C4-2B (cell line): ENCODE measurements around the gene DUSP16.

Experiments used
- H3K27ac ChIP-seq: fragments of 450-650 bp; 2 replicates; pipeline ENCODE4 v1.5.1; 2017
- ZFX ChIP-seq: fragments of 450-650 bp; IDR thresholded peaks from 2 replicates; pipeline ENCODE4 v1.6.1; 2017
- TF ChIP-seq, protein P1 (sequence below): fragments of 450-650 bp; conservative IDR thresholded peaks from 2 replicates; pipeline ENCODE4 v1.5.1; 2017; ENCODE audit warnings: mild to moderate bottlenecking

Gene DUSP16

DNA sequence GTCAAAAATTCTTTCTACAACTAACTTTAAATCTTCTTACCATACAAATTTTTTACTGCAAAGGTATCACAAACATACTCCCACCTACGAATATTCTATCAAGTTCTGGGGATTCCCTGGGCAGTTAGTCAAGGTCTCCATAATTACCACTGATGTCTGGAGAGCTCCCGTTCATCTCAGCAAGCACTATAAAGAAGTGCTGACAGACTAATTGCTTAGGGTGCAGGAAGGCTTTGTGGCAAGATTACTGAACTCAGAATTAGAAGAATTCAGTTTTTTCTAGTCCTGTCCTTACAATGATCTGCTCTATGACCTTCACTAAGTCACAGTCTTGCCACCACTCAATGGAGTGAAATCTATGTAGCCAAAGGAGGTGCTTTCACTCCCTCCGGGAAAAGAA lies 61.5 kb downstream of the DUSP16 start:
- TF ChIP-seq, protein P1, sequence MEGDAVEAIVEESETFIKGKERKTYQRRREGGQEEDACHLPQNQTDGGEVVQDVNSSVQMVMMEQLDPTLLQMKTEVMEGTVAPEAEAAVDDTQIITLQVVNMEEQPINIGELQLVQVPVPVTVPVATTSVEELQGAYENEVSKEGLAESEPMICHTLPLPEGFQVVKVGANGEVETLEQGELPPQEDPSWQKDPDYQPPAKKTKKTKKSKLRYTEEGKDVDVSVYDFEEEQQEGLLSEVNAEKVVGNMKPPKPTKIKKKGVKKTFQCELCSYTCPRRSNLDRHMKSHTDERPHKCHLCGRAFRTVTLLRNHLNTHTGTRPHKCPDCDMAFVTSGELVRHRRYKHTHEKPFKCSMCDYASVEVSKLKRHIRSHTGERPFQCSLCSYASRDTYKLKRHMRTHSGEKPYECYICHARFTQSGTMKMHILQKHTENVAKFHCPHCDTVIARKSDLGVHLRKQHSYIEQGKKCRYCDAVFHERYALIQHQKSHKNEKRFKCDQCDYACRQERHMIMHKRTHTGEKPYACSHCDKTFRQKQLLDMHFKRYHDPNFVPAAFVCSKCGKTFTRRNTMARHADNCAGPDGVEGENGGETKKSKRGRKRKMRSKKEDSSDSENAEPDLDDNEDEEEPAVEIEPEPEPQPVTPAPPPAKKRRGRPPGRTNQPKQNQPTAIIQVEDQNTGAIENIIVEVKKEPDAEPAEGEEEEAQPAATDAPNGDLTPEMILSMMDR, result no peak
- TF ChIP-seq ZFX, result no peak

GRCh38 chr12:12499909-12500604 lies 62.6 kb downstream of the DUSP16 start:
- no peak for TF ChIP-seq ZFX
- TF ChIP-seq, protein P1, result no peak
- H3K27ac ChIP-seq, result no peak overlapping the region

More for the DNA sequence above, 61.5 kb downstream of the DUSP16 start:
- H3K27ac ChIP-seq, result no peak overlapping the region

DNA sequence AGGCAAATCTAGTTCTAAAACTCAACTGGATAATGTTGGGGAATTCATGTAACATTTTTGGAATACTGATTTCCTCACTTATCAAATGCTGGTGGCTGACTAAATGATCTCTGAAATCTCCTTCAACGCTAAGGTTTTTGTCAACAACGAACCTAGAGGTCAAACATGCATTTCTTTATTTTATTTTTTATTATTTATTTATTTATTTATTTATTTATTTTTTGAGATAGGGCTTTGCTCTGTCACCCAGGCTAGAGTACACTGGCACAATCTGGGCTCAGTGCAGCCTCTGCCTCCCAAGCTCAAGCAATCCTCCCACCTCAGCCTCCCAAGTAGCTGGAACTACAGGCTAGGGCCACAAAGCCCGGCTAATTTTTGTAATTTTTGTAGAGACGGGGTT lies 64.5 kb downstream of the DUSP16 start:
- TF ChIP-seq ZFX, result no peak
- TF ChIP-seq, protein P1, result no peak

DNA sequence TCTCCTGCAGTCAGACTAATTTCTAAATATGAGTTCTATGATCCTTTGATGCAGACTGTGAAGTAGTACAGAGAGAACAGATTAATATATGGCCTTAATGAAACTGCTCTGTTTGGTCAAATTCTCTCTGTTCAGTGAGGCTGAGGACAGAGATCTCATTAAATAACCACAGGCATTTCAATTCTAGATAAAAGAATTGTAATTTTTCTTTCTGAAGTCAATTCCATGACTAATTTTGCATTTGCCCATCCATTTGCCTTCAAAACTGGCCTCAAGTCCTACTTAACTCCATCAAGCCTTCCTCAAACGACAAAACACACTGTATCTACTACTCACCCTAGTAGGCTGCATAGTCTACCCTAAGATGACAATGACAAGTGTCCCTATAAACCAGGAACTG lies 67.1 kb downstream of the DUSP16 start:
- H3K27ac ChIP-seq, result no peak overlapping the region
- TF ChIP-seq, protein P1, result no peak
- no peak for TF ChIP-seq ZFX

More for the DNA sequence above, 64.5 kb downstream of the DUSP16 start:
- no peak overlapping the region for H3K27ac ChIP-seq

DNA sequence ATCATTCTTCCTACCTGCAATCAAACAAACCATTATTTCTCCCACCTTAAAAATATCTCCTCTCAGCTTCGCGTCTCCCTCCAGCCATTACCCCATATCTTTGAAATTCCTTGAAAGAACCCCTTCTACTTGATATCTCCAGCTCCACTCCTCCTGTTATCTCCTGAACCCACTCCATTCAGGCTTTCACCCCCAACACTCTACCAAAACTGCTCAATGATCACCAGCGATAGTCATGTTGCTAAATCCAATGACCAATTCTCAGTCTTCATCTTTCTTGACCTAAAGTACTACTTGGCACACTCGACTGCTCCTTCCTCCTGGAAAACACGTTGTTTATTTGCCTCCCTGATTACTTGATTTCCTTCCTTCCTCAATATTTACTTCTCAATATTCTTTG lies 70.1 kb downstream of the DUSP16 start:
- no peak overlapping the region for H3K27ac ChIP-seq
- no peak for TF ChIP-seq ZFX
- TF ChIP-seq, protein P1, result no peak

GRCh38 chr12:12491606-12492005 lies 71.1 kb downstream of the DUSP16 start:
- TF ChIP-seq ZFX, result no peak
- TF ChIP-seq, protein P1, result no peak
- H3K27ac ChIP-seq, result no peak overlapping the region

GRCh38 chr12:12488823-12489550 lies 73.7 kb downstream of the DUSP16 start:
- H3K27ac ChIP-seq, result no peak overlapping the region
- TF ChIP-seq, protein P1, result no peak
- no peak for TF ChIP-seq ZFX
